Fibroblast of skin of left quadriceps (primary cell): ENCODE data around the gene DNAJC15.
"Not testable (repeated sequence)": the region's sequence is repeated elsewhere in the genome, so short reads cannot be mapped to it uniquely, and the experiment has no call there.

ENCODE experiments used
- DNase-seq, 2 experiments: peaks; one replicate each; pipeline ENCODE4 v3.0.0-alpha.2; 2013; ENCODE audit warnings: low read depth in 2 of 2

DNAJC15 gene

DNA sequence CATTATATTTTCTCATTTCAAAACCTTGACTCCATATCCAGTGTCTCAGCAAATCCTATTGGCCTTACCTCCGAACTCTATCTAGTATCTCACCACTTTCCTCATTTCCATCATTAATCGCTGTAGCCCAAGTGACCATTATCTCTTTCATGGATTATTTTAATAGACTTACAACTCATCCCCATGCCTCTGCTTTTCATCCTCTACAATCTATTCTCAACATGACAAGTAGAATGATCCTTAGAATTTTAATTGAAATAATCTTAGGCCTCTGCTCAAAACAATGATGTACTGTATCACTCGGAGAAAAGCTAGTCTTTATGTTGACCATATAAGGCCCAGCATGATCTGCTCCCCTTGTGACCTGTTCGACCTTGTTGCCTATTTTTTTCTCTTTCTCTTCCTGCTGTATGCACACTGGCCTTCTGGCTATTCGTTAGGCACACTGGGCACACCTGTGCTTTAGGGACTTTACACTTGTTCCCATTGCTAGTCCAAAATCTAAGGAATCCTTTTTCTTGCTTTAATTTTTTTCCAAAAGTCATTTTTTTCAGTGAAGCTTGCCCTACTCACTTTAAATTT, 21.4 kb downstream of the DNAJC15 start:
- DNase-seq: no peak

DNA sequence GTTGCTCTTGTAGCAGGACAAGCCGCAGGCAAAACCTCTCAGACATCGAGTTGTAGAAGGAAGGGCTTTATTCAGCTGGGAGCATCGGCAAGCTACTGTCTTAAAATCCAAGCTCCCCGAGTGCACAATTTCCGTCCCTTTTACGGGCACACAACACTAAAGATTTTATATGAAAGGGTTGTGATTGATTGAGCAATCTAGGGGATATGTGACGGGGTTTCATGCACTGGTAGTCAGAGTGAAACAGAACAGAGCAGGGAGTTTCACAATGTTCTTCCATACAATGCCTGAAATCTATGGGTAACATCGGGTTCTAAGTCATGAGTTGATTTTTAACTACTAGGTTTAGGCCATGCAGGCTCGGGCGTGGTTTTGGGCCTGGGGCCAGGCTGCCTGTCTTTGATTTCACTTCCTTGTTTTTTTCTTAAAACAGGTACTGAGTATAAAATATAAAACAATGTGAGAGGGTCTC, 22.0 kb downstream of the DNAJC15 start:
- not testable (repeated sequence) for DNase-seq

DNA sequence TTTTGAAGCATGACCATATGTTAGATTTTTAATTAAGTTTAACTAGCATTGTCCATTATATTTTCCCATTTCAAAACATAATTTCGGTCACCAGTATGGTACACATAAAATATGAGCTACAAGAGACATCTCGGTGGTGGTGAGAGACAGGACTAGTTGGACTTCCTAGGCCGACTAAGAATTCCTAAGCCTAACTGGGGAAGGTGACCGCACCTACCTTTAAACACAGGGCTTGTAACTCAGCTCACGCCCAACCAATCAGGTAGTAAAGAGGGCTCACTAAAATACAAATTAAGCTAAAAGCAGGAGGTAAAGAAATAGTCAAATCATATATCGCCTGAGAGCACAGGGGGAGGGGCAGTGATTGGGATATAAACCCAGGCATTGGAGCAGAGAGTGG, 22.9 kb downstream of the DNAJC15 start:
- DNase-seq: no peak

DNA sequence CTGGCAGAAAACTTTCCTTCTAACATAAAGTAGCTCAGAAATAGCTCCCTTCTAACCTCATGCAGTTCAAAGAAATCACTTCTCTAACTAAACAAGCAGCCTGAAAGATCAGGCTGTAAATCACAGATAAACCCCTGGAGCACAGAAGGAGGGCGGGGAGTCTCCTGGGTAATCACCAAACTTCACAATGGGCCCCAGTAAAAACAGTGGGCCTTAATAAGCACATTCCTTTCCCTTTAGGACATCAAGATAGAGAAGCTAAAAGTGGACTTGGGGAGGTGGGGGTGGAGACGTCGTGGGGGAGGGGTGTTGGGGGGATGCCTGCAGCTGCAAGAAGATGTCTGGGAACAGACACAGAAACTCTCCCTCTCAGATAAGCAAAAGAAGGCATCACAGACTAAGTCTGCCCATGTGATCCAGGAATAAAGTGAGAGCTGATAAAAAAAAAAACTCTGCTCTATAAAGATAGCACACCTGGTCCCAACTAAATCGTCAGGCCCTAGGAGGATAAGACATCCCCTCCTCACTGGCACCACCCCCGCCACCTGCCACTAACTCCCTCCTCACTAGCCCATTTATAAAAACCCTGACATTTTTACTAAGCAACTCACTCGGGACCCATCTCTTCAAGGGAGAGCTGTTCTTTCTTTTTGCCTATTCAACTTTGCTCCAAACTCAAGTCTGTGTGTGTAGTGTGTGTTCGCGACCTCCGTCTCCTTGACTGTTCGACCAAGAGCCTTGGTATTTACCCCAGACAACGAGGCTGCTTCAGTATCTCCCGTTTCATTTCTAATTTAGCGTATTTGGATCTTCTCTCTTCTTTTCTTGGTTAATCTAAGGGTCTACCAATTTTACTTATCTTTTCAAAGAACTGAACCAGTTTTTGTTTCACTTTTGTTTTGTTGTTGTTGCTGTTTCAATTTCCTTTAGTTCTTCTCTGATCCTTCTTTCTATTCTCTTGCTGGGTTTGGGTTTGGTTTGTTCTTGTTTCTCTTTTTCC, 31.7 kb downstream of the DNAJC15 start:
- peak; percentile 88 to 89 for DNase-seq

DNA sequence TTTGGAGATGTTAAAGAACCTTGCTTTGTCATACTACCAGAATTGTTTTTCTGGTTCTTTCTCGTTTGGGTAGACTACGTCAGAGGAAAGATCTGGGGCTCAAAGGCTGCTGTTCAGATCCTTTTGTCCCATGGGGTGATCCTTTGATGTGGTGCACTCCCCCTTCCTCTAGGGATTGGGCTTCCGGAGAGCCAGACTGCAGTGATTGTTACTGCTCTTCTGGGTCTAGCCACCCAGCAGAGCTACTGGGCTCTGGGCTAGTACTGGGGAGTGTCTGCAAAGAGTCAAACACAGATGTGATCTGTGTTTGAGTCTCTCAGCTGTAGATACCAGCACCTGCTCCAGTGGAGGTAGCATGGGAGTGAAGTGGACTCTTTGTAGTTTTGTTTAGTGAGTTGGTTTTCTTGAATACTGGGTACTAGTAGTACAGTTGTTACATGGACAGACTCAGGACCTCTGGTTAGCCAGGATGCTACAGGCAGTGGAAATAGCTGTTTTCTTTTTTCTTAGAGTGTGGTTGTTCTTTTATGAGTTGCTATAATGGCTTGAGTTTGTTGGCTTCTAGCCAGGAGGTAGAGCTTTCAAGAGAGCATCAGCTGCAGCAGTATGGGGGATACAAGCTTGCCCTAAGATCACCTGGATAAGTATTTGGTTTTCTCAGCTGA, 34.4 kb downstream of the DNAJC15 start:
- no peak for DNase-seq

DNA sequence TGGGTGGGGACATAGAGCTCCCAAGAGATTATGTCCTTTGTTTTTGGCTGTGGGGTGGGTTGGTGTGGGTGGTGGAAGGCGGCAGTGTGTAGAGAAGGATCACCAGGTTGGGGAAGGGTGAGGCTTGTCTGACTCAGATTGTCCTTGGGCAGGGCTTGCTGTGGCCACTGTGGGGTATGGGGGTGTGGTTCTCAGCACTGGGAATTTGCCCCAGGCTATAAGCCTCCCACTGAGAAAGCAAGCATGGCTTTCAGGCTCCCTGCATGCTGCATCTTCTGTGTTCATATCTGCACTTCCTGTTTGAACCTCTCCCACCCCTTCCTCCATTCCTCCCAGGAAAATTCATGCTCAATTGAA, 34.9 kb downstream of the DNAJC15 start:
- DNase-seq: no peak

DNA sequence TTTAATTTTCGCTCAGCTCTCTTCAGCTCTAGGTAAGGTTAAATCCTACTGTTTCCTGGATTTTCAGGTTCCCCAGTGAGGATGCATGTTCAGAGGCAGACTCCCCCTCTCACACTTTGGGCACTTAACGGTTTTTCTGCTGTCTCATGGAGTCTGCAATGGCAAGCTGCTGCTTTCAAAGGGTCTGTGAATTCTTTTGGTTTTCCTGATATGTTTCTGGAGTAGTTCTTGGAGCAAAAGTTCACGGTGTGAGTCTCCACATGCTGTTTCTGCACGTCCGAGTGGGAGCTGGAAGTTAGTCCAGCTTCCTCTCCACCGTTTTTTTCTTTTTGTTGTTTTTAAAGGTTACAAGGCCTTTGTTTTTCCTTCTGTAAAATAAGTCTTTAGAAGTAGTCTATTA, 35.4 kb downstream of the DNAJC15 start:
- DNase-seq: no peak

DNA sequence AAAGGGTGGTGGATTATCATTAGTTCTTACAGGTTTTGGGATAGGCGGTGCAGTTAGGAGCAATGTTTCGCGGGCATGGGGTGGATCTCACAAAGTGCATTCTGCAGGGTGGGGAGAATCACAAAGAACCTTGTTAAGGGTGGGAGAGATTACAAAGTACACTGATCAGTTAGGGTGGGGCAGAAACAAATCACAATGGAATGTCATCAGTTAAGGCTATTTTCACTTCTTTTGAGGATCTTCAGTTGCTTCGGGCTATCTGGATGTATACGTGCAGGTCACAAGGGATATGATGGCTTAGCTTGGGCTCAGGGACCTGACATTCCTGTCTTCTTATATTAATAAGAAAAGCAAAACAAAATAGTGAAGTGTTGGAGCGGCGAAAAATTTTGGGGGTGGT, 36.4 kb downstream of the DNAJC15 start:
- DNase-seq: not testable (repeated sequence)

DNA sequence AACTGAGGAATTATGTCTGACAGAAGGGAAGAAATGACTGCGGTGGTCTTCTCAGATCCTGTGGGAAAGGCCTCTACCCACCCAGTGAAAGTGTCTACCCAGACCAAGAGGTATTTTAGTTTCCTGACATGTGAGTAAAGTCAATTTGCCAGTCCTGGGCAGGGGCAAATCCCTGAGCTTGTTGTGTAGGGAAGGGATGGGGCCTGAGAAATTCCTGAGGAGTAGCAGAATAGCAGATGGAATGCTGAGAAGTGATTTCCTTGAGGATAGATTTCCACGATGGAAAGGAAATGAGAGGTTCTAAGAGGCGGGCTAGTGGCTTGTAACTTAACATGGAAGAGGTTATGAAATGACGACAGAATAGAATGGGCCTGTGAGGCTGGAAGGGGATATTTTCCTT, 37.4 kb downstream of the DNAJC15 start:
- DNase-seq: not testable (repeated sequence)

DNA sequence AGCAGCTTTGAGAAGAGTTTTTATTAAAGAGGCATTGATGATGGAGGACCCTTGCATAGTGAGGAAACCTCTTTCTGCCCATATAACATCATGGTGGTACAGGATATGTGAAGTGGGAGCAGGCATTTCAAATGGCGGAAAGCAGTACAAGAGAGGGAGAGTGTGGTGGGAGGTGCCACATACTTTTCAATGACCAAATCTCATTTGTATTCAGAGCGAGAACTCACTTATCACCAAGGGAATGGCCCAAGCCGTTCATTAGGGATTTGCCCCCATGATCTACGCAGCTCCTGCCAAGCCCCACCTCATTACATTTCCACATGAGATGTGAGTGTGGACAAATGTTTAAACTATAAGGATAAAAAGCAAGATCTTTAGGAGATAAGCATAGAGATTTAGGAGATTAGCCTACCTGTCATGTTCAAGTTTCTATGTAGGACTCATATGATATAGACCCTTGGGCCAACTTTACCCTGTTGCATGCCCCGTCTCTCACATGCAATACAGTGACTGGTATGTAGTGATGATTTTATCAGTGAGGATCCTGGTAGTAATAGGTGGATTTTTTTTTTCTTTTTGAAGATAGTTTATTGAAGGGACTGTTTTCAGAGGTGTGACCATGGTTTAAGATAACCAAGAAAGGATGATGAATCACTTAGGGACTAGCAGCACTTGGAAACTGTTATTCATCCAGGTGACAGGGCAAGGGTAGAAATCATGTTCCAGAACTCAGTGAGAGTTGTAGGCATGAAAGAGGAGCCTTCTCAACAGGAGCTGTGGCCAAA, 38.3 kb downstream of the DNAJC15 start:
- no peak for DNase-seq

DNA sequence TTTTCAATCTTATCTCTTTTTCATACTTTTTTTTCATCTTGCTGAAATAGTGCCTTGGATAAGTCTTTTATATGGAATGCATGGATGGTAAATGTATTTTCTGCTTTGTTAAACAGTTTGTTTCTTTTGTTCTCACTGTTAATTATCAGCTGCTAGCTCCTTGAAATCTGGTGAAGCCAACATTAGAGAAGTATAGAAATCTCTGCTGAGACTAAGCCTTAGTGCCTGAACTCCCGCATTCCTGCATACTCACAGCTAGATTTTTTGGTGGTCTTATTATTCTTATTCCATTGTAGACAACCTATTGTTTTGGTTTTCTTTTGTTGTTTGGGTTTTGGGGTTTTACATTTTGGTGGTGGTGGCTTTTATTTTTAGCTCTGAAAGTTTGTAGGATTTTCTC, 48.4 kb downstream of the DNAJC15 start:
- DNase-seq: no peak

DNA sequence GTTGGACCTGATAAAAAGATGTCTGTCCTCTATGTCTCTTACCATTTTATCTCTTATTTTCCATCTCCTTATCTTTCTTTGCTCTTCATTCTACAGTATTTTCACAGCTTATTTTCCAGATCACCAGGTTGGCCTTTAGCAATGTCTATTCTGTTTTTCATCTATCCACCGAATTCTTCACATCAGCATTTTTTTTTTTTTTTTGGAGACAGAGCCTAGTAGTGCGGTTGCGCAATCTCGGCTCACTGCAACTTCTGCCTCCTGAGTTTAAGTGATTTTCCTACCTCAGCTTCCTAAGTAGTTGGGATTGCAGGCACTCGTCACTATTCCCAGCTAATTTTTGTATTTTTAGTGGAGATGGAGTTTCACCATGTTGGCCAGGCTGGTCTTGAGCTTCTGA, 49.0 kb downstream of the DNAJC15 start:
- no peak for DNase-seq

DNA sequence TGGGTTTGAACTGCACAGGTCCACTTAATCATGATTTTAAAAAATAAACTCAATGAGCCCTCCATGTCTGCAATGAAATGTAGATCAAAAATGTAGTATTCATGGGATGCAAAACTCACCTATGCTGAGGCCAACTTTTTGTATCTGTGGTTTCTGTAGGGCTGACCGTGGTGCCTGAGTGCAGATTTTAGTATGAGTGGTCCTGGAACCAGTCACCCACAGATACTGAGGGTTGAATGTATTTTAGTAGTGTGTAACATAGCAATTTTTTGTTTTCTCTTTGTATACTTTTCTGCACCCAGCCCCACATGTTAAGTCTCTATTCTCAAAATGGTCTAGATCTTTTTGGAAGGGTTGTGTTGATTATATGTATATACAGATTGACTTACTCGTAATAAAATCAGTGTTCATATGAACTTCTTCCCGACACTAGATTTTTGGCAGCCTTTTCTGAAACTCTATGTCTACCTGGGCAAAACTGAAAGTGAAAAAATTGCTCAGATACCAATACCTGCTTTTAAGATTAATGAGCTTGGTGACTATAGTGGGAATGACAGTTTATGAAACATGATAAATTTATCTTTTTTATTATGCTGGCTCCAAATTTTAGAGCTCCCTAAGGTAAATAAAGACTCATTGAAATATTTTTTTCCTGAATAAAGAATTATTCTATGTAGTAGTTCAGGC, 51.6 kb downstream of the DNAJC15 start:
- no peak for DNase-seq

DNA sequence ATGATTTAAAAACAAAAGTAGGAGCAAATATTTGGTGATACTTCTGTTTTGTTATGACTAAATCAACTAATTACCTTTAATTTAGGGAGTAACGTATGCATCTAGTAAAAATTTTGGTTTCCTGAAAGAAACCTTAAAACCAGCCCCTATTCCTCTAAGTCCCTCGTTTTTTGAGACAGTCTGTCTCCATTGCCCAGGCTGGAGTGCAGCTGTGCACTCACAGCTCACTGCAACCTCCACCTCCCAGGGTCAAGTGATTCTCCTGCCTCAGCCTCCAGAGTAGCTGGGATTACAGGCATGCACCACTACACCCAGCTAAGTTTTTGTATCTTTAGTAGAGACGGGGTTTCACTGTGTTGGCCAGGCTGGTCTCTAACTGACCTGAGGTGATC, 52.1 kb downstream of the DNAJC15 start:
- not testable (repeated sequence) for DNase-seq

DNA sequence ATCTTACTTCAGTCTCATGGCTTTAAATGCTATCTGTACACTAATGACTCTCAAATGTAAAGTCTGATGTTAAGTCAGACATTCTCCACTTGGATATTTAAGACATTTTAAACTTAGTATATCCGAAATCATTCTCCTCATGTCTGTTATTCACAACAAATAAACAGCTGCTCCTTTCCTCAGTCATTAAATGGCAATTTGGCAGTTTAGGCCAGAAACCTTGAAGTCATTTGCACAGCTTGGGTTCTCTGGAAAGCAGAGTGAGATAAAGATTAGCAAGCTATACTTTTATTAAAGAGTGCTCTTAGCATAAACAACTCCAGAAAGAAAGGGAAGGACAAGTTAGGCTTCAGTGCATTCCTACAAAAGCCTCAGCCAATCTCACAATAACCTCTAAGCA, 53.7 kb downstream of the DNAJC15 start:
- DNase-seq: no peak

DNA sequence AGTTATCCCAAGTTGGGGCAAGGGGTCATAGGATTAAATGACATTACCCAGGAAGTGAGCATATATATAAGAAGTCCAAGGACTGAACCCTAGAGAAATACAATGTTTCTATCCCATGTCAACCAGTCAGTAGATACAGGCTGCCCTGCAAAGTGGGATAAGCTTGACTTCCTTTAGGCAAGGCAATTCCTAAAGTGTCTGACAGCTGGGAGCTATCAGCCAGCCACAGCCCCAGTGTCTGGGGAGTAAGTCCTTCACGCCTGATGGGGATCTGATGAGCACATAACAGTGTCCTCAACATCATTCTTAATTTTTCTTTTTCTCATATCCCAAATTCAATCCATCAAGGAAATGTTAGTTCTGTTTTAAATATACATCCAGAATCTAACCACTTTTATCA, 54.1 kb downstream of the DNAJC15 start:
- DNase-seq: no peak

DNA sequence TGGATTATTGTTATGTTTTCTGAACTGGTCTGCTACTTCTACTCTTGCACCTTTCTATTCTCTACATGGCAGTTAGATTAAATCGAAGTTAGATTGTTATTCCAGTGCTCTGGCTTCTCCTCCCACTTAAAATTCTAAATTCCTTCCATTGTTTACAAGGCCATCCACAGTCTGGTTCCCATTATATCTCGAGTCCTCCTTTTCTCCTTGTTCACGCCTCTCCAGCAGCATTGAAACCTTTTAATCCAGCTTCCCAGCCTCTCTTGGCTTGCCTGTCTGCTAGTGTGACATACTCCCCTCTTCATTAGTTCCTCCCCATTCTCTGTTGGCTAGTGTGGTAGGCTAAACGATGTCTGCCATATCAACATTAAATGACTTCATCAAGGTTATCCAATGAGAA, 54.5 kb downstream of the DNAJC15 start:
- DNase-seq: no peak

DNA sequence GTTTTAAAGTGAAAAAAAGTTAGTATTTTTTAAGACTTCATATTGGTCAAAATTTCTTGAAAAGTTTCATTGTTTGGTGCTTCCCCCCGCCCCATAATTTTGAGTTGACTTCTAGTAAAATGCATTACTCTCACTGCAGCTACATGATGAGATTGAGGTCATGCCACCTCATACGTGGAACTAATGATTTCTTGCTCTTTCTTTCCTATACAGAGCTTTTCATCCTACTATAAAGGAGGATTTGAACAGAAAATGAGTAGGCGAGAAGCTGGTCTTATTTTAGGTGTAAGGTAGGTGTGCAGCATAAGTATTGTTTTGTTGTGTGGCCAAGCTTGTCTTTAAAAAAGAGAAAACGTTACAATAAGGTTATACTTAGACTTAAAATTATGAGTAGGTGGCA, 55.0 kb downstream of the DNAJC15 start:
- DNase-seq: no peak

DNA sequence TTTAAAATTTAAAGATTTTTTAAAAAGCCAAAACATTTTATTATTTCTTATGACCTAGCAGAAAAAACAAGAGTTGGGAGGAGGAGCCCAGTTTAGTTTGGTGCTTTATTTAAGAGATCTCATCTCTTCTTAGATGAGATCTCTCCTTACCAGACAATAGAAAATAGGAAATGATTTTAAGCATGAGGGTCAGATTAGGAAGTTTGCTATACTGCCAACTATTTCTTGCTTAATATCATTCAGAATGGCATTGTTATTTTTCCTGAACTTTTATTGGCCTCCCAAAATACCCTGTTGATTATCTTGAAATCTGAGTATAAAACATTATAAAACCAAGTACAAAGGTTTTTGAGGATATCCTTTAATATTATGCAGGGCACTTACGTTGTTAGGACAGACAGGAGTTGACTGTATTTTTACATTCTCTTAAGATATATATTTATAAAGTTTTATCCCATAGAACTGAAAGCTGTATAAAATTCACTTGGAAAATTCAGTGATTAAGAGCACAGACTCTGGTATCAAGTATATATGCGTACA, 56.1 kb downstream of the DNAJC15 start:
- DNase-seq: no peak

DNA sequence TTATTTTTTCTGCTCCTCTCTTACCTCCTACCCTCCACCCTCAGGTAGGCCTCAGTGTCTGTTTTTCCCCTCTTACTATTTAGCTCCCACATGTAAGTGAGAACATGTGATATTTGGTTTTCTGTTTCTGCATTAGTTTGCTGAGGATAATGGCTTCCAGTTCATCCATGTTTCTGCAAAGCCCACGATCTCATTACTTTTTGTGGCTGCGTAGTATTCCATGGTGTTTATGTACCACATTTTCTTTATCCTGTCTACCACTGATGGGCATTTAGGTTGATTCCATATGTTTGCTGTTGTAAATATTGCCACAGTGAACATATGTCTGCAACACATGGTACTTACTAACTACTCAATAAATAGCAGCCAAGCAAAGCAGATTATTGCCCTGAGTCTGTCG, 56.8 kb downstream of the DNAJC15 start:
- DNase-seq: no peak

DNA sequence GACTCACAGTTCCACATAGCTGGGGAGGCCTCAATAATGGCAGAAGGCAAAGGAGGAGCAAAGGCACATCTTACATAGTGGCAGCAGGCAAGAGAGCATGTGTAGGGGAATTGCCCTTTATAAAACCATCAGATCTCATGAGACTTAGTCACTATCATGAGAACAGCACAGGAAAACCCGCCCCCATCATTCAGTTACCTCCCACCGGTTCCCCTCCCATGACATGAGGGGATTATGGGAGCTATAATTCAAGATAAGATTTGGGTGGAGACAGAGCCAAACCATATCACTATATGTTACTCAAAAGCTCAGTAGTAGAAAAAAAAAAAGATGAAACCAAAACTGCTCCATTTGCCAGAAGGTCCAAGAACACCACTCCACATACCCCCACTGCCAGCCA, 58.5 kb downstream of the DNAJC15 start:
- DNase-seq: no peak
